WI38 (cell line): ENCODE data around the gene SPTLC3.

Experiments used
- H3K4me3 ChIP-seq: 2 replicates; pipeline ENCODE4 v1.5.1; 2011; ENCODE audit warnings: low read depth, mild to moderate bottlenecking, control low read depth, low read length
- CTCF ChIP-seq: IDR thresholded peaks from 2 replicates; pipeline ENCODE4 v1.5.1; 2012; ENCODE audit warnings: low read depth, mild to moderate bottlenecking, control low read depth, low read length

The SPTLC3 gene

GRCh38 chr20:13042458-13042794 is 33.7 kb downstream of the SPTLC3 start:
- no peak for TF ChIP-seq CTCF
- no peak overlapping the region for H3K4me3 ChIP-seq

GRCh38 chr20:13046409-13046808 is 37.6 kb downstream of the SPTLC3 start:
- no peak overlapping the region for H3K4me3 ChIP-seq
- no peak for TF ChIP-seq CTCF

- H3K4me3 ChIP-seq, result no peak overlapping the region
- TF ChIP-seq CTCF, result no peak
Measured at GRCh38 chr20:13054011-13054410, 45.2 kb downstream of the SPTLC3 start.

- no peak overlapping the region for H3K4me3 ChIP-seq
- no peak for TF ChIP-seq CTCF
Measured at GRCh38 chr20:13058666-13059389, 50.1 kb downstream of the SPTLC3 start.

- TF ChIP-seq CTCF, result no peak
- H3K4me3 ChIP-seq, result no peak overlapping the region
Measured at GRCh38 chr20:13059398-13060136, 50.8 kb downstream of the SPTLC3 start.

- H3K4me3 ChIP-seq, result no peak overlapping the region
- no peak for TF ChIP-seq CTCF
Measured at GRCh38 chr20:13060327-13060726, 51.6 kb downstream of the SPTLC3 start.

GRCh38 chr20:13061381-13061780 is 52.6 kb downstream of the SPTLC3 start:
- TF ChIP-seq CTCF, result no peak

More at GRCh38 chr20:13061381-13061780, 52.6 kb downstream of the SPTLC3 start:
- no peak overlapping the region for H3K4me3 ChIP-seq
